ENCODE results near the gene RDH16.
"Not testable (repeated sequence)": the region's sequence is repeated elsewhere in the genome, so short reads cannot be mapped to it uniquely, and the experiment has no call there.

RDH16 gene

DNA sequence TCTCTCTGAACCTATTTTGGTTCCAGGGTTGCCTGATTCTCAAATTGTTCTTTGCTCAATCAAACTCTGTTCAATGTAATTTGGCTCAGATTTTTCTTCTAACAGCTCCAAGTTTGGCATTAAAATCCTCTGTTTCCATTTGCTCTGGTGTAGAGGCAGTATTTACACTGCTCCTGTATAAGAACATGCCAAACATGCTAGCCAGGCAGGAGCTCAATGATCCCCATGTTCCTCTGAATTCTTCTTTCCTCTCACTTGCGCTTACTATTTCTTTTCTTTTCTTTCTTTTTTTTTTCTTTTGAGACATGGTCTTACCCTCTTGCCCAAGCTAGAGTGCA, 40.4 kb downstream of the RDH16 start:
- in situ Hi-C loops (cut with HindIII; ENCODE audit: low pct_unique_long_range_greater_than_20kb, low sequenced_read_pairs): no loop called here
- TF ChIP-seq JUND (IDR thresholded peaks at IDR 0.05; ENCODE audit: low read depth): no peak
- no peak for DNase-seq (ENCODE audit: low read depth in 1 of 2, low spot score in 1 of 2)

DNA sequence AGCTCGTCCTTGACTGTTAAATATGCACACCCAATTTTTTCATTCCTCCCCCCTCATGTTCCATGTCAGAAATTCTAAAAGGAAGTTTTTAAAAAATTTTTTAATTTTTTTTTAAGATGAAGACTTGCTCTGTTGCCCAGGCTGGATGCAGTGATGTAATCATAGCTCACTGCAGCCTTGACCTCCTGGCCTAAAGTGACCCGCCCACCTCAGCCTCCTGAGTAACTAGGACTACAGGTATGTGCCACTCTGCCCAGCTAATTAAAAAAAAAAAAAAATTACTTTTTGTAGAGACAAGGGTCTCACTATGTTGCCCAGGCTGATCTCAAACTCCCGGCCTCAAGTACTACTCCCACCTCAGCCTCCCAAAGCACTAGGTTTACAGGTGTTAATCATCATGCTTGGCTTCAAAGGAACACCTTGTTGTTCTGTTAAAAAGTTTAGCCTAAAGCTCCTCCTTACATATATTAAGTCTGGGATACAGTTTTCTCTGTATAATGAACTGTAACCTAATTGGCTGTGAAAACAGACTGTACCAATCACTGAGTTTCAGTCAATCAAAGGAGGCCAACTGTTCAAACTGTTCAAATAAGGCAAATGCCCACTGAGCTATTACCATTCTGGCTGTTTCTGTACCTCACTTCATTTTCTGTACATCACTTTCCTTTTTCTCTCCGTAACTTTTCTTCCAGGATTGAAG, 41.0 kb downstream of the RDH16 start:
- no peak for TF ChIP-seq JUND (IDR thresholded peaks at IDR 0.05; ENCODE audit: low read depth)
- DNase-seq (ENCODE audit: low read depth in 1 of 2, low spot score in 1 of 2): no peak
- in situ Hi-C loops (cut with HindIII; ENCODE audit: low pct_unique_long_range_greater_than_20kb, low sequenced_read_pairs): no loop called here

DNA sequence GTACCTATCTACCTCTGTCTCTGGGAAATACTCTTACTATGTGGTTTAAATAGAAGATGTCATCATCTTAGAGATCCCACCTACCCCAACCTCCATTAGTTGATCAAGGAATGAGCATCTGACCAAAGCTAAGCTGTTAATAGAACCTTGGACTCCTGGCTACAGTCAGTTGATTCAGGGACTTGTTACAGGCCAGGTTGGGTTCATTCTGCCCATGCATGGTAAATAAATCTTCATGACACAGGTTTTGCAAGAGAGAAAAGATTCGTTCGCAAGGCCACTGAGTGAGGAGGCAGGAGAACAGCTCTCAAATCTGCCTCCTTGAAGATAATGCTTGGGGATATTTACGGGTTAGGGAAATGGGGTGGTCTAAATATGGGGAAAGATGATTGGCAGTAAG, 42.7 kb downstream of the RDH16 start:
- no peak for TF ChIP-seq JUND (IDR thresholded peaks at IDR 0.05; ENCODE audit: low read depth)
- no peak for DNase-seq (ENCODE audit: low read depth in 1 of 2, low spot score in 1 of 2)
- in situ Hi-C loops (cut with HindIII; ENCODE audit: low pct_unique_long_range_greater_than_20kb, low sequenced_read_pairs): no loop called here

DNA sequence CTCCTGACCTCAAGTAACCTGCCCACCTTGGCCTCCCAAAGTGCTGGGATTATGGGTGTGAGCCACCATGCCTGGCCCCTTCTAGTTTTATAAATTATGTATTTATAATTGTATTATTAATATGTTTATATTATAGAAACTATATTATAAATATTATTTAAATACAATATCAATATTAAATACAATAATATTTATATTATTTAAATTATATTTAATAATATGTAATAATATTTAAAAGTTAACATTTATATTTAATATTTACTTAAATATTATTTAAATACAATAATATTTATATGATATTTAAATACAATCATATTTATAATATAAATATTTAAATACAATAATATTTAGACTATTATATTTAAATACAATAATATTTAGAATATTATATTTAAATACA, 43.2 kb downstream of the RDH16 start:
- DNase-seq (ENCODE audit: low read depth in 1 of 2, low spot score in 1 of 2): no peak
- in situ Hi-C loops (cut with HindIII; ENCODE audit: low pct_unique_long_range_greater_than_20kb, low sequenced_read_pairs): no loop called here
- no peak for TF ChIP-seq JUND (IDR thresholded peaks at IDR 0.05; ENCODE audit: low read depth)

DNA sequence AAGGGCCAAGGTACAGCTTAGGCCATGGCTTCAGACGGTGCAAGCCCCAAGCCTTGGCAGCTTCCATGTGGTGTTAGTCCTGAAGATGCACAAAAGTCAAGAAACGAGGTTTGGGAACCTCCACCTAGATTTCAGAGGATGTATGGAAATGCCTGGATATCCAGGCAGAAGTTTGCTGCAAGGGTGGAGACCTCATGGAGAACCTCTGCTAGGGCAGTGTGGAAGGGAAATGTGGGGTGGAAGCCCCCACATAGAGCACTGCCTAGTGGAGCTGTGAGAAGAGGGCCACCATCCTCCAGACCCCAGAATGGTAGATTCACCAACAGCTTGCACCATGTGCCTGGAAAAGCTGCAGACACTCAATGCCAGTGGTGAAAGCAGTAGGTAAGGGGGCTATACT, 48.0 kb downstream of the RDH16 start:
- in situ Hi-C loops (cut with HindIII; ENCODE audit: low pct_unique_long_range_greater_than_20kb, low sequenced_read_pairs); DNase-seq (ENCODE audit: low read depth in 1 of 2, low spot score in 1 of 2): not testable (repeated sequence)

DNA sequence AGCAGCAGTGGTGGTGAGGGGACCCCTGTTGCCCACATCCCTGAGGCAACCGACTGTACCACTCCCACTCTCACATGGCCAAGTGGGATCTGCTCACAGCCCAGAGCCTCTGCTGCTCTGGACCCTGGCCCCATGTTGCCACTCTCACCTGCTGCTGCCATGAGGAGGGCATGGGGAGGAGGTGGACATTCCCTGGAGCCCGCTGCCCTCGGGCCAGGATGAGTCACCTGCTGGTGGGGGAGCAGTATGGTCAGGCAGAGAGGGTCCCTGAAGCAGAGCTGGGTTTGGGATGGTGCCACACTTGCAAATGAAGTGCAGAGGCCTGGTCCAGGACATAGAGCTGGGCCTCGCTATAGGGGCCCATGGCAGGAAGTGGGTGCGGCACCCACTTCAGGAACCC, 49.3 kb downstream of the RDH16 start:
- TF ChIP-seq JUND (IDR thresholded peaks at IDR 0.05; ENCODE audit: low read depth): no peak
- DNase-seq (ENCODE audit: low read depth in 1 of 2, low spot score in 1 of 2): no peak
- in situ Hi-C loops (cut with HindIII; ENCODE audit: low pct_unique_long_range_greater_than_20kb, low sequenced_read_pairs): no loop called here

DNA sequence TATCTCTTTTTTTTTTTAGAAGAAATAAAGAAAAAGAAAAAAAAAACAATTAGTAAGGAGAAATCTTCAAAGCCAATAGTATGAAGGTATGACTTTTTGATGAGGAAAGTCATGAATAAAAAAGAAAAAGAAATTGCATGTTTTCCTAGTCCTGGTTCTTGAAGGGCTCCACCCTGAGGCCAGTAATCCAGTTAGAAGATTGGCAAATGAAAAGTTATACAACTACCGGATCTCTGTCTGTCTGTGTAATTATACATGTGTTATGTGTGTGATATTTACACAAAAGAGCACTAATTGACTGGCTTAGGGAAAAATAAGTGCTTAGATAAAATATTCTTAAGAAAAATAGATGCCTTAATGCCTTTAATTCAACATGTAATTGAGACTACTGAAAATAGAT, 51.6 kb downstream of the RDH16 start:
- TF ChIP-seq JUND (IDR thresholded peaks at IDR 0.05; ENCODE audit: low read depth): no peak
- no peak for DNase-seq (ENCODE audit: low read depth in 1 of 2, low spot score in 1 of 2)
- in situ Hi-C loops (cut with HindIII; ENCODE audit: low pct_unique_long_range_greater_than_20kb, low sequenced_read_pairs): no loop called here

DNA sequence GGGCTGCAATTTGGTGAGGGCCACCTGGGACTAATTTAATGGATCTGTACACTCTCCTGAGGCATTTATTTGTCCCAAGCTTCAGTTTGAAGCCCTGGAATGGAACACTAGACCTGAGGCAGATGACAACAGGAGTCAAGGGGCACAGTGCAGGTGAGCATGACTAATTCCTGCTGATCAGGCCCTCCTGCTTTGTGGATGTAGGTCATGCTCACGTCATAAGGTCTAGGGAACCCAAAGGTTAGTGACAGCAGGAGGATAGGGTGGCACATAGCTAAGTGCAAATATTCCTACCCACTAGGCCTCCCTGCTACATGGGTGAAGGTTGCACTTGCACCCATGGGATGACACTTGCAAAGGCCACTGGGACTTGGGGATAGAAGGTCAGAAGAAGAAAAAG, 54.0 kb downstream of the RDH16 start:
- no peak for TF ChIP-seq JUND (IDR thresholded peaks at IDR 0.05; ENCODE audit: low read depth)
- in situ Hi-C loops (cut with HindIII; ENCODE audit: low pct_unique_long_range_greater_than_20kb, low sequenced_read_pairs): no loop called here
- DNase-seq (ENCODE audit: low read depth in 1 of 2, low spot score in 1 of 2): no peak

All from T47D (cell line).